NB4 (cell line): ENCODE data around the gene PARL.

Experiments
- DNase-seq: peaks from one replicate; pipeline ENCODE4 v3.0.0; 2010; ENCODE audit warnings: low read depth
- H3K4me3 ChIP-seq: one replicate; pipeline ENCODE4 v1.5.1; 2011; ENCODE audit warnings: mild to moderate bottlenecking, low read depth, low read length, moderate library complexity
- MYC ChIP-seq: IDR thresholded peaks from 2 replicates; pipeline ENCODE4 v1.6.1; 2011; ENCODE audit warnings: low read depth, low read length
- POLR2A ChIP-seq: IDR thresholded peaks from 2 replicates; pipeline ENCODE4 v1.6.1; 2011; ENCODE audit warnings: mild to moderate bottlenecking; ENCODE audit not compliant: insufficient read length; ENCODE audit errors: extremely low read depth
- TF ChIP-seq, protein P1 (sequence below): IDR thresholded peaks from 2 replicates; pipeline ENCODE4 v1.6.1; 2011; ENCODE audit warnings: low read depth, low read length
- TF ChIP-seq, protein P2 (sequence below): IDR thresholded peaks from one replicate; pipeline ENCODE4 v1.5.1; 2012; ENCODE audit warnings: low read depth, low read length

Gene PARL

DNA sequence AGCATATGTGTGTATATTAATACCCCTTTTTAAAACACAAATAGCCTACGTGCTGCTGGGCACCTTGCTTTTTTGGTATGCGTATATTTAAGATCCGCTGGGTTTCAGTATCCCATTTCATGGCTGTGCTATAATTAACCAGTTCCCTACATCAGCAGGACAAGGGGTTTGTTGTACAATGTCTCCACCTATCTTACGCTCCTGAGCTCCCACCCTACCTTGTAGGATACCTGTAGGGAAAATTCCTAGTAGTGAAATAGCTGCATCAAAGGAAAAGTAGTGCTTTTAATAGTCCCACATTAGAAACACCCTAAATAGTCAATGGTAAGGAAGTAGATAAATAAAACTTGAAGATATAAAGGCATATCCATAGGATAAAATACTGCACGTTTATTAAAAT is 60.7 kb downstream of the PARL start:
- TF ChIP-seq, protein P1, sequence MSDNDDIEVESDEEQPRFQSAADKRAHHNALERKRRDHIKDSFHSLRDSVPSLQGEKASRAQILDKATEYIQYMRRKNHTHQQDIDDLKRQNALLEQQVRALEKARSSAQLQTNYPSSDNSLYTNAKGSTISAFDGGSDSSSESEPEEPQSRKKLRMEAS, result no peak
- TF ChIP-seq MYC, result no peak
- TF ChIP-seq, protein P2, sequence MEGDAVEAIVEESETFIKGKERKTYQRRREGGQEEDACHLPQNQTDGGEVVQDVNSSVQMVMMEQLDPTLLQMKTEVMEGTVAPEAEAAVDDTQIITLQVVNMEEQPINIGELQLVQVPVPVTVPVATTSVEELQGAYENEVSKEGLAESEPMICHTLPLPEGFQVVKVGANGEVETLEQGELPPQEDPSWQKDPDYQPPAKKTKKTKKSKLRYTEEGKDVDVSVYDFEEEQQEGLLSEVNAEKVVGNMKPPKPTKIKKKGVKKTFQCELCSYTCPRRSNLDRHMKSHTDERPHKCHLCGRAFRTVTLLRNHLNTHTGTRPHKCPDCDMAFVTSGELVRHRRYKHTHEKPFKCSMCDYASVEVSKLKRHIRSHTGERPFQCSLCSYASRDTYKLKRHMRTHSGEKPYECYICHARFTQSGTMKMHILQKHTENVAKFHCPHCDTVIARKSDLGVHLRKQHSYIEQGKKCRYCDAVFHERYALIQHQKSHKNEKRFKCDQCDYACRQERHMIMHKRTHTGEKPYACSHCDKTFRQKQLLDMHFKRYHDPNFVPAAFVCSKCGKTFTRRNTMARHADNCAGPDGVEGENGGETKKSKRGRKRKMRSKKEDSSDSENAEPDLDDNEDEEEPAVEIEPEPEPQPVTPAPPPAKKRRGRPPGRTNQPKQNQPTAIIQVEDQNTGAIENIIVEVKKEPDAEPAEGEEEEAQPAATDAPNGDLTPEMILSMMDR, result no peak
- no peak for TF ChIP-seq POLR2A
- DNase-seq, result no peak
- H3K4me3 ChIP-seq, result peak overlapping the region; percentile 55

DNA sequence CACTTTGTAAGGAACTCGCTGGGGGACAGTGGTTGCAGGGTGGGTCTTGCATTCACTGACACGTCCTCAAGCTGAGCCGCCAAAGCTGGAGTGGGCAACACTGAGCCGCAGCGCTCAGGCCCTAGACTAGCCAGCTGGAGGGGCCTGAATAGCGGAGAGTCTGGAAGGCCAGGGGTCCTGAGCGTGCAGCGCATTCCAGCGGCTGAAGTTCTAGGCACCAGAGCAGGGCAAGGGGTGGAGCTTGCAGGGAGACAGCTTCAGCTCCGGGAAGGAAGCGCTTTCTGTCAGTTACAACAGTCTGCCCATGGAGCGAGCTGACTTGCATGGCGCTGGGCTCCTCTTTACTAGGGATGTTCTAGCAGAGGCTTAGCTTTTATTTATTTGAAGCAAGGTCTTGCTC is 62.0 kb downstream of the PARL start:
- H3K4me3 ChIP-seq, result no peak overlapping the region
- DNase-seq, result no peak
- TF ChIP-seq, protein P2, result no peak
- TF ChIP-seq MYC (no peak), POLR2A (no peak)
- TF ChIP-seq, protein P1, result no peak

DNA sequence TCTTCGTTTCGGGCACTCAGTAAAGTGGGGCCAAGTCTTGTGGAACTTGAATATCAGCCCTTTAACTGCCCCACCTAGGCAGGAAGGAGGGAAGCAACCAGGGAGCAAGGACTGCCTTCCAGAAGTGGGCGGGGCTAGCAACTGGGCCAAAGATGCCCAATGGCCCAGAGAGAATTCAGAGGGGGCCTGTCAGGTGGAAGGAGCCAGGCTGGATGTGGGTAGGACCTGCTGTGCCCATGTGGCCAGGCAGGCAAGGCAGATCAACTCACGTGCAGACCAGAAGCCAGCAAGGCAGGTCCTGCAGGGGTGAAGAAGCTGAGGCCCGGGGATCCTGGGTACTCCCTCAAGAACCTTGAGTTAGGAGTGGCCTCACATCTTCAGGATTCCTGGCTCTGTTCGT is 64.8 kb downstream of the PARL start:
- no peak for DNase-seq

DNA sequence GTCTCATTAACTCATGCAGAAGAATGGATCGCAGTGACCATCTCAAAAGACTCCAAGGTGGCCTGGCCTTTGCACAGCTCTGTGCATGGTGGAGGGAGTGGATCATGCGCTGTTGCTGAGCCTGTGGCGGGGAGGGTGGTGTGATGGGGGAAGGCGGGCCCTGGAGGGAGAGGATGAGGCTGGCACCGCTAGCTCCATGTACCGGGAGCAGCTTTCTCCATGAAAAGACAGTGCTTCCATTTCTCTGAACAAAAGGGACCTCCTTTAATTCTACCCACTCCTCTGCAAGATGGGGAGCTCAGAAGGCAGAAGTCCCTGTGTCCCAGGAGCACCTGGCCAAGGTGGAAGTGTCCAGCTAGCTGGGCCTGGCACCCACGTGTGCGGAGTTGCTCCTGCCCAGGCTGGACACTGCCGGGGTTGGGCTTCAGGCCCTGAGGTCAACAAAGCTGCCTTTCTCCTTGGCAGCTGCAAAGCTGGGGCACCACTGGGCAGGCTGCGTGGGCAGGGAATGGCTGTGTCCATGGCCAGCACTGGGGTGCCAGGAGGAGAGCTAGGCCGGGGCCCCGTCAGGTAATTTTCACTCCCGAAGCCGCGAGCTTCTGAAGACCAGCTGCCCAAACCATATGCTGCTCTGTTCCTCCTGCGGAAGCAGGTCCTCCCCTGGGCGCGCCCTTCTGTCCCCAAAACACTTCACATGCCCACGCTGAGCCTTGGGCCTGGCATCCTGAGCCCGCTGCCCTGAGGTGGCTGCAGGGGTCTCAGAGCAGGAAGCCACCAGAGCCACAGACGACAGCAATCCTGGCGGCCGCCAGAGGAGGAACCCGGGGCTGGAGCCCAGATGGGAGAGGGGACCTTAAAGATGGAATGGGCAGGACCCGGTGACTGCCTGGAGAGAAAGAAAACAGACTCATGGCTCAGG is 65.7 kb downstream of the PARL start:
- no peak overlapping the region for H3K4me3 ChIP-seq
- no peak for DNase-seq
- TF ChIP-seq, protein P1, result no peak
- TF ChIP-seq MYC (no peak), POLR2A (no peak)
- TF ChIP-seq, protein P2, result no peak

More for the DNA sequence above, 64.8 kb downstream of the PARL start:
- no peak overlapping the region for H3K4me3 ChIP-seq
- TF ChIP-seq, protein P1, result no peak
- TF ChIP-seq, protein P2, result no peak
- TF ChIP-seq MYC, result no peak
- TF ChIP-seq POLR2A, result no peak

DNA sequence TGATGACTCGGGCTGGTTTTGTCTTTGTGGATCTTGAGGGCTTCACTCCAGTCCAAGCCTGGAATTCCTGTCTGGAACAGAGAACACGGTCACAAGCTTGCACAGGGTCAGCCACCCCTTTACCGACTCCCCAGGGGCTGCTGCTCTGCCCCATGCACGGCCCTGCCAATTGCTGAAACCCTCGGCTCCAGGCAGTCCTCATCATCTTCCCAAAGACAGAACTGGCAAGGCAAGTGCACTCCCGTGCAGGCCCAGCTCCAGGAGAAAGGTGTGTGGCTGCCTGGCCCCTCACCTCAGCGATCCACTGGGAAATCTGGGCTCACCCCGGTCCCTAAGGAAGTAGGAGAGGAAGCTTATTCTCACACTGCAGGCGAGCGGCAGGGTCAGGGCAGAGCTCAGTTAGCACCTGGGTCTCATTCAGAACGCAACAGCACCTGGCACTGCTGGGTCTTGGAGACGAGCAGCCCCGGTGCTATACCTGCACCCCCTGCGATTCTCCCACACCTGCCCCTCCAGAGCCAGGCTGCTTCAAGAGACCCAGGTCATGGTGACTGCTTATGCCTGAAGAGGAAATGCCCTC is 66.5 kb downstream of the PARL start:
- H3K4me3 ChIP-seq, result no peak overlapping the region
- TF ChIP-seq, protein P1, result no peak
- TF ChIP-seq POLR2A (no peak), MYC (no peak)
- TF ChIP-seq, protein P2, result no peak
- no peak for DNase-seq
